Prostate gland (tissue), 2 donors: ENCODE data around the gene RPN2. TPM values are rescaled to one million over a fixed set of nuclear protein-coding genes. Genes with fewer than 3 reads are reported as not detected.

Source experiments
- DNase-seq: peaks from one replicate; pipeline ENCODE4 v3.0.0-alpha.2; 2019; ENCODE audit warnings: low spot score
- H3K27ac ChIP-seq, 2 donors: fragments of 200-600 bp; sonication (generic); 2 replicates each; pipeline ENCODE4 v1.5.1; 2017 to 2019
- H3K27me3 ChIP-seq: fragments of 200-600 bp; sonication (generic); replicated peaks from 2 replicates; pipeline ENCODE4 v1.5.1; 2019; ENCODE audit not compliant: insufficient read depth
- H3K36me3 ChIP-seq, 2 donors: fragments of 200-600 bp; sonication (generic); 1 replicate in 1 of 2; 2 replicates in 1 of 2; pipeline versions ENCODE4 v1.5.1 to v1.8.1; 2017 to 2019
- H3K4me1 ChIP-seq: fragments of 200-600 bp; sonication (generic); replicated peaks from 2 replicates; pipeline ENCODE4 v1.5.1; 2019
- H3K4me3 ChIP-seq, 2 donors: fragments of 200-600 bp; sonication (generic); 2 replicates each; pipeline ENCODE4 v1.5.1; 2017 to 2019
- H3K9me3 ChIP-seq: fragments of 200-600 bp; sonication (generic); 2 replicates; pipeline ENCODE4 v1.5.1; 2017
- CTCF ChIP-seq, 4 experiments: fragments of 200-600 bp in 2 of 4; fragments of 450-650 bp in 2 of 4; sonication (generic) in 2 of 4; IDR thresholded peaks; 1 replicate in 3 of 4; 2 replicates in 1 of 4; pipeline ENCODE4 v1.5.1; 2016 to 2019; ENCODE audit warnings: antibody characterized with exemption in 4 of 4, mild to moderate bottlenecking in 2 of 4, moderate library complexity in 2 of 4
- POLR2A ChIP-seq: fragments of 450-650 bp; IDR thresholded peaks from one replicate; pipeline ENCODE4 v1.6.1; 2016; ENCODE audit warnings: antibody characterized with exemption, mild to moderate bottlenecking
- POLR2AphosphoS5 ChIP-seq: sonication (generic); formaldehyde crosslinking; IDR thresholded peaks from one replicate; pipeline ENCODE4 v1.6.1; 2017; ENCODE audit warnings: antibody characterized with exemption
- WGBS: methylation state at CpG from one replicate; pipeline ENCODE4 v1.1.5; 2018; 5-methylcytosine and 5-hydroxymethylcytosine counted together
- intact Hi-C: fragments of 100-400 bp; cut with DNase I; formaldehyde crosslinking; loops from one replicate; pipeline ENCODE4 v1.14.2; 2022
- total RNA-seq, 2 donors: library from RNA; depleted of rRNA; stranded (reverse); fragments of >200 nt; gene quantifications; one replicate each; pipeline ENCODE4 v1.1.0, GENCODE V29; 2016

The RPN2 gene
- total RNA-seq, 2 donors from 2014 or later, result 246 to 267 TPM

- no peak overlapping the region for H3K27ac ChIP-seq
- intact Hi-C loops, result no loop called here
- no peaks in the 10 kb centered on the region for H3K27me3 ChIP-seq
- no peaks in the 10 kb centered on the region for H3K36me3 ChIP-seq
- no peaks in the 10 kb centered on the region for H3K9me3 ChIP-seq
- WGBS, result 94% methylated on average over 4 of the region's 4 CpGs
- no peaks in the 10 kb centered on the region for H3K4me1 ChIP-seq
- H3K4me3 ChIP-seq, result no peak overlapping the region
- TF ChIP-seq POLR2A (no peak), POLR2AphosphoS5 (no peak), CTCF (IDR thresholded peaks at IDR 0.05) (no peak)
- no peak for DNase-seq
These were observed 86.0 kb downstream of the RPN2 start for GRCh38 chr20:37265152-37265551.

- DNase-seq, result no peak
These were observed 88.0 kb downstream of the RPN2 start for GRCh38 chr20:37266940-37267666.

GRCh38 chr20:37267667-37268313 lies 88.7 kb downstream of the RPN2 start:
- TF ChIP-seq CTCF (IDR thresholded peaks at IDR 0.05) (no peak), POLR2AphosphoS5 (no peak), POLR2A (no peak)
- intact Hi-C loops, result loop anchor here (2.0 kb wide), 1 partner anchor 267 kb away; no protein-coding TSS in a partner anchor

More at GRCh38 chr20:37266940-37267666, 88.0 kb downstream of the RPN2 start:
- WGBS, result 88% methylated on average over 9 of the region's 9 CpGs
- Histone ChIP-seq H3K27me3 (no peaks in the 10 kb centered on the region), H3K27ac (no peak overlapping the region), H3K4me1 (no peaks in the 10 kb centered on the region), H3K9me3 (no peaks in the 10 kb centered on the region), H3K36me3 (no peaks in the 10 kb centered on the region), H3K4me3 (no peak overlapping the region)
- TF ChIP-seq POLR2AphosphoS5, result no peak
- TF ChIP-seq CTCF (IDR thresholded peaks at IDR 0.05), result no peak
- no peak for TF ChIP-seq POLR2A
- intact Hi-C loops, result no loop called here

GRCh38 chr20:37270576-37271420 lies 91.7 kb downstream of the RPN2 start:
- Histone ChIP-seq H3K27ac (no peak overlapping the region), H3K27me3 (no peaks in the 10 kb centered on the region), H3K36me3 (no peaks in the 10 kb centered on the region), H3K4me3 (no peak overlapping the region), H3K4me1 (no peaks in the 10 kb centered on the region), H3K9me3 (no peaks in the 10 kb centered on the region)
- no peak for DNase-seq
- intact Hi-C loops, result loop anchor here (5.0 kb wide), 1 partner anchor 73 kb away; no protein-coding TSS in a partner anchor
- 92% methylated on average over 12 of the region's 12 CpGs for WGBS
- TF ChIP-seq POLR2AphosphoS5 (no peak), CTCF (IDR thresholded peaks at IDR 0.05) (no peak), POLR2A (no peak)

More at GRCh38 chr20:37267667-37268313, 88.7 kb downstream of the RPN2 start:
- no peak for DNase-seq
- no peaks in the 10 kb centered on the region for H3K36me3 ChIP-seq
- H3K27ac ChIP-seq, result no peak overlapping the region
- no peak overlapping the region for H3K4me3 ChIP-seq
- H3K9me3 ChIP-seq, result no peaks in the 10 kb centered on the region
- 73% methylated on average over 15 of the region's 15 CpGs for WGBS
- H3K4me1 ChIP-seq, result no peaks in the 10 kb centered on the region
- H3K27me3 ChIP-seq, result no peaks in the 10 kb centered on the region
